HG03108 (cell line): Measurements from ENCODE around the gene PHB1.
"Not testable (repeated sequence)": the region's sequence is repeated elsewhere in the genome, so short reads cannot be mapped to it uniquely, and the experiment has no call there.

Experiments used
- ATAC-seq: cut with Tn5 transposase; IDR thresholded peaks from one replicate; pipeline ENCODE4 v1.9.1; 2021; ENCODE audit warnings: moderate library complexity; ENCODE audit not compliant: unreplicated experiment

Gene PHB1

GRCh38 chr17:49381793-49382192 is 32.9 kb downstream of the PHB1 start:
- no peak for ATAC-seq

- no peak for ATAC-seq
Measured at GRCh38 chr17:49381033-49381432, 33.6 kb downstream of the PHB1 start.

- ATAC-seq: no peak
Measured at GRCh38 chr17:49379926-49380325, 34.8 kb downstream of the PHB1 start.

GRCh38 chr17:49378311-49378710 is 36.4 kb downstream of the PHB1 start:
- no peak for ATAC-seq

GRCh38 chr17:49375544-49375943 is 39.1 kb downstream of the PHB1 start:
- no peak for ATAC-seq

- no peak for ATAC-seq
Measured at GRCh38 chr17:49373115-49373514, 41.6 kb downstream of the PHB1 start.

- ATAC-seq: no peak
Measured at GRCh38 chr17:49372425-49372824, 42.3 kb downstream of the PHB1 start.

GRCh38 chr17:49370971-49371834 is 43.5 kb downstream of the PHB1 start:
- ATAC-seq: no peak

GRCh38 chr17:49369760-49370159 is 44.9 kb downstream of the PHB1 start:
- no peak for ATAC-seq

- no peak for ATAC-seq
Measured at GRCh38 chr17:49369089-49369488, 45.6 kb downstream of the PHB1 start.

GRCh38 chr17:49365667-49366066 is 49.0 kb downstream of the PHB1 start:
- no peak for ATAC-seq

GRCh38 chr17:49365126-49365525 is 49.6 kb downstream of the PHB1 start:
- ATAC-seq: not testable (repeated sequence)

GRCh38 chr17:49364119-49364518 is 50.6 kb downstream of the PHB1 start:
- ATAC-seq: no peak

GRCh38 chr17:49363251-49363650 is 51.4 kb downstream of the PHB1 start:
- no peak for ATAC-seq

- no peak for ATAC-seq
Measured at GRCh38 chr17:49362723-49363117, 52.0 kb downstream of the PHB1 start.

GRCh38 chr17:49361902-49362722 is 52.6 kb downstream of the PHB1 start, which contains the start of gene ZNF652:
ZNF652 (minus strand) TSS chr17:49362250; CDS start chr17:49317725, 44,525 bp downstream.
- peak; percentile 62 for ATAC-seq

GRCh38 chr17:49361129-49361901 is 53.4 kb downstream of the PHB1 start:
- peak; percentile 22 for ATAC-seq

GRCh38 chr17:49360796-49361128 is 53.9 kb downstream of the PHB1 start:
- no peak for ATAC-seq

GRCh38 chr17:49359990-49360795 is 54.5 kb downstream of the PHB1 start:
- no peak for ATAC-seq

- no peak for ATAC-seq
Measured at GRCh38 chr17:49358641-49359247, 55.9 kb downstream of the PHB1 start.
